Measurements from ENCODE around the gene GAL3ST3.
"Not testable (repeated sequence)": the region's sequence is repeated elsewhere in the genome, so short reads cannot be mapped to it uniquely, and the experiment has no call there.

GAL3ST3 gene

GRCh38 chr11:66048547-66049323 lies at the start of gene GAL3ST3:
Gene GAL3ST3, minus strand, starts transcription at chr11:66049161. Its CDS starts 3,746 bp downstream, at chr11:66045415.
- no peak for DNase-seq (ENCODE audit: low spot score)

GRCh38 chr11:66092125-66092524 lies 43.2 kb upstream of the GAL3ST3 start:
- not testable (repeated sequence) for DNase-seq (ENCODE audit: low spot score)

GRCh38 chr11:66090288-66090687 lies 41.3 kb upstream of the GAL3ST3 start:
- no peak for DNase-seq (ENCODE audit: low spot score)

GRCh38 chr11:66089067-66089466 lies 40.1 kb upstream of the GAL3ST3 start:
- DNase-seq (ENCODE audit: low spot score) = no peak

- DNase-seq (ENCODE audit: low spot score) = no peak
These were observed 38.4 kb upstream of the GAL3ST3 start for GRCh38 chr11:66087148-66087908.

GRCh38 chr11:66084821-66085475 lies 36.0 kb upstream of the GAL3ST3 start:
- DNase-seq (ENCODE audit: low spot score) = no peak

GRCh38 chr11:66083767-66084166 lies 34.8 kb upstream of the GAL3ST3 start:
- no peak for DNase-seq (ENCODE audit: low spot score)

GRCh38 chr11:66082946-66083698 lies 34.2 kb upstream of the GAL3ST3 start:
- no peak for DNase-seq (ENCODE audit: low spot score)

- DNase-seq (ENCODE audit: low spot score) = no peak
These were observed 32.5 kb upstream of the GAL3ST3 start for GRCh38 chr11:66081505-66081904.

GRCh38 chr11:66080055-66080817 lies 31.3 kb upstream of the GAL3ST3 start:
- peak; percentile 89 for DNase-seq (ENCODE audit: low spot score)

- not testable (repeated sequence) for DNase-seq (ENCODE audit: low spot score)
These were observed 30.0 kb upstream of the GAL3ST3 start for GRCh38 chr11:66078949-66079348.

GRCh38 chr11:66077927-66078326 lies 29.0 kb upstream of the GAL3ST3 start:
- no peak for DNase-seq (ENCODE audit: low spot score)

- DNase-seq (ENCODE audit: low spot score) = no peak
These were observed 27.6 kb upstream of the GAL3ST3 start for GRCh38 chr11:66076561-66076960.

GRCh38 chr11:66075273-66075672 lies 26.3 kb upstream of the GAL3ST3 start:
- DNase-seq (ENCODE audit: low spot score) = no peak

- no peak for DNase-seq (ENCODE audit: low spot score)
These were observed 24.7 kb upstream of the GAL3ST3 start for GRCh38 chr11:66073669-66074068.

- no peak for DNase-seq (ENCODE audit: low spot score)
These were observed 23.6 kb upstream of the GAL3ST3 start for GRCh38 chr11:66072518-66072917.

- no peak for DNase-seq (ENCODE audit: low spot score)
These were observed 23.1 kb upstream of the GAL3ST3 start for GRCh38 chr11:66072081-66072480.

GRCh38 chr11:66071381-66071801 lies 22.4 kb upstream of the GAL3ST3 start:
- DNase-seq (ENCODE audit: low spot score) = no peak

GRCh38 chr11:66070604-66071380 lies 21.8 kb upstream of the GAL3ST3 start:
- DNase-seq (ENCODE audit: low spot score) = peak; percentile 61
